HUES64 (cell line): ENCODE results near the gene ERICH2.

ENCODE experiments used
- H3K27ac ChIP-seq: 2 replicates; pipeline ENCODE4 v1.7.0; 2013; ENCODE audit warnings: low read depth, low read length, inconsistent platforms
- H3K27me3 ChIP-seq: 2 replicates; pipeline ENCODE4 v1.6.1; 2013; ENCODE audit warnings: mild to moderate bottlenecking, low read length; ENCODE audit not compliant: insufficient read depth
- H3K36me3 ChIP-seq: 2 replicates; pipeline ENCODE4 v1.6.1; 2013; ENCODE audit warnings: mild to moderate bottlenecking, low read length; ENCODE audit not compliant: insufficient read depth
- H3K4me1 ChIP-seq: 2 replicates; pipeline ENCODE4 v1.6.1; 2013; ENCODE audit warnings: mild to moderate bottlenecking, low read length, moderate library complexity; ENCODE audit not compliant: insufficient read depth
- H3K4me3 ChIP-seq: 2 replicates; pipeline ENCODE4 v1.5.1; 2013; ENCODE audit warnings: mild to moderate bottlenecking, low read length, moderate library complexity
- H3K9ac ChIP-seq: 2 replicates; pipeline ENCODE4 v1.6.1; 2013; ENCODE audit warnings: mild to moderate bottlenecking, low read depth, low read length
- H3K9me3 ChIP-seq: 2 replicates; pipeline ENCODE4 v1.6.1; 2013; ENCODE audit warnings: low read depth, low read length; ENCODE audit not compliant: insufficient read depth
- WGBS: fragments of 150-250, 120-280 bp; methylation state at CpG from one replicate; pipeline ENCODE4 v1.1.7; 2013; ENCODE audit warnings: missing lambda C conversion rate; 5-methylcytosine and 5-hydroxymethylcytosine counted together

ERICH2 gene

DNA sequence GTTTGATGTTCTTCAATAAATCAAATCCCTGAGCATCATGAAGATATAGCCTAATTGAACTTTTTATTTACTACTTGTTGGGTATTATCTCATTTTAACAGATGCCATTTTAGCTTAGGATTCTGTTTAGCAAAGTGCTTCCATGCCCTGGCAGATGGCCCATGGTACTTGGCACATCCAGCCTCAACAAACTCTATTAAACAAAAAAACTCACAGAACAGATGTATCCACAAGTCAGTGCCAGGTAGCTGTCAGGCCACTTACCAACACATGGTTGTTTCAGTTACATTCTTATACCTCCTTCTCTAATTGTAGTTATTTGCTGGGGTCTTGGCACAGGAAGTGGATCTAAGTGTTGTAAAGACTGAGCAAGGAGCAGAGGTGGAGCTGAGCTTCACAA is 76.1 kb downstream of the ERICH2 start:
- peaks cover 42% of the 10 kb centered on the region; the same call in 1 of the 2 replicates for H3K36me3 ChIP-seq
- no peaks in the 10 kb centered on the region for H3K27me3 ChIP-seq
- H3K9me3 ChIP-seq = no peaks in the 10 kb centered on the region
- H3K27ac ChIP-seq = no peak overlapping the region
- no peak overlapping the region for H3K9ac ChIP-seq
- no peak overlapping the region for H3K4me3 ChIP-seq
- no peaks in the 10 kb centered on the region; the same call in 1 of the 2 replicates for H3K4me1 ChIP-seq

DNA sequence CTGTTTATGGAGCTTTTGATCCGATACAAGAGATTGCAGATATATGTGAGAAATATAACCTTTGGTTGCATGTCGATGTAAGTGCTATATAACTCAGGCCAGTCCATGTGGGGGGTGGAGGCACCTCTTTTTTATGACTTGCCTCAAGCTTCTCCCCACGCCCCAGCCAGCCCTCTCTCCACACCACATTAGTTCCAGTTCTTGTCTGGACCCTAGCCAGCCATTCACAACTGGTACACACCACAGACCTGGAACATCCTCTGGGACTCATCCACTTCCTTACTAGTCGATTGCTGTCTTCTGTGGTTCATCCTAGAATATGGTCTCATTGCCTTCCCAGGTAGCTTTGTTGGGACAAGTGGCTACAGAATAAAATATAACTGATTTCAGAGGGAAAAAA is 77.5 kb downstream of the ERICH2 start:
- 88% methylated on average over 4 of the region's 4 CpGs for WGBS

More for the DNA sequence above, 77.5 kb downstream of the ERICH2 start:
- Histone ChIP-seq H3K27ac (no peak overlapping the region), H3K9me3 (no peaks in the 10 kb centered on the region), H3K4me1 (no peaks in the 10 kb centered on the region; the same call in 1 of the 2 replicates), H3K27me3 (no peaks in the 10 kb centered on the region), H3K36me3 (peaks cover 50% of the 10 kb centered on the region; the same call in 1 of the 2 replicates), H3K4me3 (no peak overlapping the region), H3K9ac (no peak overlapping the region)
